ENCODE results near the gene SIN3A. TPM values are rescaled to one million over a fixed set of nuclear protein-coding genes. Genes with fewer than 3 reads are reported as not detected.

SIN3A gene
- total and polyA plus RNA-seq, 9 of the 15 experiments (the other 6 are each of a cell fraction or from before 2014, with no cell fraction given), result 11.1 to 70.3 (median 25.3) TPM

- TF ChIP-seq ZBTB40 (IDR thresholded peaks at IDR 0.05) (peak; percentile 99), ZBTB40 (CRISPR knock-in tag; IDR thresholded peaks at IDR 0.05) (no peak), HNRNPUL1 (IDR thresholded peaks at IDR 0.05; ENCODE audit: low read length) (no peak), ZNF586 (CRISPR knock-in tag; conservative IDR thresholded peaks at IDR 0.05) (no peak), MXD1 (CRISPR knock-in tag; IDR thresholded peaks at IDR 0.05; ENCODE audit: borderline replicate concordance, poor library complexity, severe bottlenecking) (no peak), ZNF24 (IDR thresholded peaks at IDR 0.05) (peak; percentile 49; the same call in 1 of the 2 replicates), ZBTB11 (CRISPR knock-in tag; IDR thresholded peaks at IDR 0.05) (peak; percentile 98 to 99 (median 99)), ZNF263 (CRISPR knock-in tag; IDR thresholded peaks at IDR 0.05; ENCODE audit: borderline replicate concordance) (peak; percentile 40; the same call in 1 of the 2 replicates), NR4A1 (CRISPR knock-in tag; IDR thresholded peaks at IDR 0.05) (no peak), NR4A1 (tag; IDR thresholded peaks at IDR 0.05) (0 out of 2 replicates have a peak, but pooled peaks have one; percentile 60)
Observed at GRCh38 chr15:75367913-75368688, 83.4 kb downstream of the SIN3A start, which contains the start of gene MAN2C1 (continued).

Data from K562 (cell line).